Activated T-cell treated with anti-CD3 and anti-CD28 coated beads, Interleukin-2, amount 50 U/mL, for 48 hours (primary cell): ENCODE results near the gene RNU6-9.
"Not testable (repeated sequence)": the region's sequence is repeated elsewhere in the genome, so short reads cannot be mapped to it uniquely, and the experiment has no call there.

Experiments used
- DNase-seq, 2 experiments: peaks; one replicate each; pipeline ENCODE4 v3.0.0-alpha.2; 2020

Gene RNU6-9

DNA sequence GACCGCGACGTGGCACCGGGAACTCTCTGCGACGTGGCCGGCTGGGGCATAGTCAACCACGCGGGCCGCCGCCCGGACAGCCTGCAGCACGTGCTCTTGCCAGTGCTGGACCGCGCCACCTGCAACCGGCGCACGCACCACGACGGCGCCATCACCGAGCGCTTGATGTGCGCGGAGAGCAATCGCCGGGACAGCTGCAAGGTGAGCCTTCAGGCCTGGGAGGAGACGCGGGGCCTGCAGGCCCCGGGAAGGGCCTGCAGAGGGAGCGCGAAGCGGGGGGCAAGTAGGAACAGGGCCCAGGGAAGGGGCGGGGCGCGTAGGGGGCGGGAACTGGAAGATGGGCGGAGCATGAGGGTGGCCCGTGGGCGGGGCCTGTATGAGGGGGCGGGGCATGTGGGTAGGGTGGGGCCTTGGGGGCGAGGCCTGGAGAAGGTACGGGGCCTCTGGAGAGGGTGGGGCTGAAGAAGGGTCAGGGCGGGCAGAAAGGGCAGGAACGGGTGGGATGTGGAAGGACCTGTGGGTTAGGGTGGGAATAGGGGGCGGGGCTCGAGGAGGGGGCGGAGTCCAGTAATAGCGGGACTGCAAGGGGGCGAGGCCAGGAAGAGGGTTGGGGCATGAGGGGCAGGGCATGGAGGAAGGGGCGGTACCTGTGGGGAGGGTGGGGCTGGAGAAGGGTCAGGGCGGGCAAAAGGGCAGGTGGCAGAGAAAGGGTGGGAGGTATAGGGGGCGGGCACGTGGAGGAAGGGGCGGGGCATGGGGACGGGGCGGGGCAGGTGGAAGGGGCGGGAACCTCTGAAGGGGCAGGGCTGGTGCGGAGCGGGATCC lies 31.3 kb upstream of the RNU6-9 start:
- peak; percentile 82 to 83 for DNase-seq

DNA sequence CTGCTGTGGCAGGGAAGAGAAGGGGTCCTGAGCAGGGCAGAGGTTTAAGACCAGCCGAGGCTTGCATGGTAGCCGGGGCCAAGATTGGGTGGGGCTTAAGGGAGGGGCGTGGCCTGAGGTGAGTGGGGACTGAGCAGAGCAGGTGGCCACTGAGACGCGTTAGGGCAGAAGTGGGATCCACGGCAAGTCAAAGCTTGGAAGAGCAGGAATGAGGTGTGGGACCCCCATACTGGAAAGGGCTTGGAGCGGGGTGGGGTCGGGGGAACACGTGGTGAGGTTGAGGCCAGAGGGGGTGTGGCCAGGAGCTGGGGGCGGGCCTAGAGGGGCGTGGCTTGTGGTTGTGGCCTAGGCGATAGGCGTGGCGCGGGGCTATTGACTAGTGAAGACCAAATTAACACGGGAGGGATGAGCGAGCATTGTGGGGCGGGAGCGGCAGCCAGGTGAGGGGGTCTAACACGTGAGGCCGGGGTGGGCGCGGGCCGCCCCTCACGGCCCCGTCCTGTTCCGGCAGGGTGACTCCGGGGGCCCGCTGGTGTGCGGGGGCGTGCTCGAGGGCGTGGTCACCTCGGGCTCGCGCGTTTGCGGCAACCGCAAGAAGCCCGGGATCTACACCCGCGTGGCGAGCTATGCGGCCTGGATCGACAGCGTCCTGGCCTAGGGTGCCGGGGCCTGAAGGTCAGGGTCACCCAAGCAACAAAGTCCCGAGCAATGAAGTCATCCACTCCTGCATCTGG lies 30.5 kb upstream of the RNU6-9 start:
- peak; percentile 88 to 89 for DNase-seq

DNA sequence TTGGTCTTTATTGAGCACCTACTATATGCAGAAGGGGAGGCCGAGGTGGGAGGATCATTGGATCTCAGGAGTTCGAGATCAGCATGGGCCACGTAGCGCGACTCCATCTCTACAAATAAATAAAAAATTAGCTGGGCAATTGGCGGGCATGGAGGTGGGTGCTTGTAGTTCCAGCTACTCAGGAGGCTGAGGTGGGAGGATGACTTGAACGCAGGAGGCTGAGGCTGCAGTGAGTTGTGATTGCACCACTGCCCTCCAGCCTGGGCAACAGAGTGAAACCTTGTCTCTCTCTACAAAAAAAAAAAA lies 30.0 kb upstream of the RNU6-9 start:
- DNase-seq: peak in 1 of 2 experiments; percentile 42

DNA sequence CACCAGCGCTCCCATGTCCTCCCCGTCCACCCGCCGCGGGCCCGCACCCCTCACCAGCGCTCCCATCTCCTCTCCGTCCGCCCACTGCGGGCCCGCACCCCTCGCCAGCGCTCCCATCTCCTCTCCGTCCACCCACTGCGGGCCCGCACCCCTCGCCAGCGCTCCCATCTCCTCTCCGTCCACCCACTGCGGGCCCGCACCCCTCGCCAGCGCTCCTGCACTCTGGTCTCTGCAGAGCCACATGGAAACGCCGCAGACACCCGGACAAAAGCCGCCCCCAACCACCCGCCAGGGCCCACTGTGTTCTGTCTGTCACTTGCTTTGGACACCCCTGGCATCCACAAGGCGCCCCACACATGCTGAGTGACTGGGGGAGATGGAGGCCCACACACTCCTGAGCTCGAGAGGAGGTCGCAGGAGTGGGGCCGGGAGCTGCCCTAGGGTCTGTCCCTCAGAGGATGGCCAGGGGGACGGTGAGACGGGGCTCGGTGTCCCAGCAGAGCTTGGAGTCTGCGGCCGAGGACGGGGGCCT lies 26.4 kb upstream of the RNU6-9 start:
- DNase-seq: no peak

DNA sequence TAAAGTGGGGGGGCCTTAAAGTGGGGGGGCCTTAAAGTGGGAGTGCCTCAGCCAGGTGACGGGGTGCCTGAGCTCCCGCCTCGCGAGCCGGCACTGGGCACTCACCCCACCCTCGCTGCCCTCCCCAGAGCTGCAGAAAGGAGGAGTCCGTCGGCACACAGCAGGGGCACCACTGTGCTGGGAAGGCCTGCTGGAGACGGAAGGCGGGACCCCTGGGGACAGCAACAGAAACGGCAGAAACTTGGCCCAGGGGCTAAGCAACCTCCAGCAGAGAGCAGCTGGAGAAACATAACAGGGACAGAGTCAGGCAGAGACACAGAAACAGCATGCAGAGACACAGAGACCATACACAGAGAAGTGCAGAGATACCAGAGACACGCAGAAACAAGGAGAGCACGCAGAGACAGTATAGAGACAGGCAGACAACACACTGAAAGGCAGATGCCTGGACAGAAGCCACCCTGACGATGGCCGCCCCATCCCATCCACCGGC lies 25.9 kb upstream of the RNU6-9 start:
- no peak for DNase-seq

DNA sequence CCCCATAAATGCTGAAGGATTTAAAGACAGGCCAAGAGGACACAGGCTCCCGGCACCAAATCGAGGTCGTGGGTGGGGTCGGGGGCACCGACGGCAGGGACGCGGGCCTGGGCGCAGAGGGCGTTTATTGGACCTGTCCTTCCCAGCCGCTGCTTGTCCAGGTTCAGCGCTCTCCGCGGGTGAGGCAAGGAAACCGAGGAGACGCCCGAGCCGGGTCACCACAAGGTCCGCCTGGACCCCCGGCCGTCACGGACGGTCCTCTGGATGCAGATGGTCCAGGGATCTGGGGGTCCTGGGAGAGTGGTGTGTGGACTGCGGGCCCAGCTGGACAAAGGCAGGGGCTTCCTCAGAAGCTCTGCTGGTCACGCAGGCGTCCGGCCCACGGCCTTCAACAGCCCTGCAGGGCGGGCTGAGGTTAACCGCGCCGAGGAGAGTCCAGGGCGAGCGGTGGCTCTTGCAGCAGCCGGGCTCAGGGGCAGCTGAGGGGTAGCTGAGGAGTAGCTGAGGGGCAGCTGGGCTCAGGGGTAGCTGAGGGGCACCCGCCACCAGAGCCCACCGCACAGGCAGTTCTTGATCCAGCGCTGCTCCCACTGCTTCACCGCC lies 25.3 kb upstream of the RNU6-9 start:
- no peak for DNase-seq

DNA sequence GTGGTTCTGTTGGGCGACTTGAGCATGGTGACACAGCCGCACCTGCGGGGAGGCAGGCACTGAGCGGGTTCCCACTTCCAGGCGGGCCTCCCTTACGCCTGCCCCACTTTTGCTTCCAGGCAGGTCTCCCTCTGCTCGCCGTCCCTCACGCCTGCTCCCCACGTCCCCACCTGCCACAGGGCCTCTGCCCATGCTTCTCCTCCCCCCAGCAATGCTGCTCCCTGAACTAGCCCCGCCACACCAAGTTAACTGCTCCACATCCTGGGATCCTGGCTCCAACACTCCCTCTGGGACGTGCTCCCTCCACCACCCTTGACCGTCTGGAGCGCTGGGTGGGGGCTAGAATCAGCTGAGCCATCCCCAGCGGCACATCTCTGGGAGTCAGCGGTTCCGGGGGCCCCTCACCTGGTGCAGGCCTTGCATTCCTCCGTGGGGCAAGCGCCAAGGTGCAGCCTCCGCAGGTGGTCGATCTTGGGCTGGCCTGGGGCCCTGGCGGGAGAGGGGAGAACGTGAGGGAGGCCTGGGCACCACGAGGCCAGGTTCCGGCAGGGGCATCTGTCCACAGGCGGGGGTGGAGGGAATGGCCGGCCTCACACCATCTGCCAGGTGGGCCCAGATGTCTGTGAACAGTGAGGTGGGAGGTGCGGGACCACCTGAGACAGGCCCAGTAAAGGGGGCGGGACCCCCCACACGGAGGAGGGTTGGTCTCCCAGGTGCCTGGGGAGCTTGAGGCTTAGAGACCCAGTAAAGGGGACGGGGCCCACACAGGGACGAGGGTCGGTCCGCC lies 24.6 kb upstream of the RNU6-9 start:
- no peak for DNase-seq

DNA sequence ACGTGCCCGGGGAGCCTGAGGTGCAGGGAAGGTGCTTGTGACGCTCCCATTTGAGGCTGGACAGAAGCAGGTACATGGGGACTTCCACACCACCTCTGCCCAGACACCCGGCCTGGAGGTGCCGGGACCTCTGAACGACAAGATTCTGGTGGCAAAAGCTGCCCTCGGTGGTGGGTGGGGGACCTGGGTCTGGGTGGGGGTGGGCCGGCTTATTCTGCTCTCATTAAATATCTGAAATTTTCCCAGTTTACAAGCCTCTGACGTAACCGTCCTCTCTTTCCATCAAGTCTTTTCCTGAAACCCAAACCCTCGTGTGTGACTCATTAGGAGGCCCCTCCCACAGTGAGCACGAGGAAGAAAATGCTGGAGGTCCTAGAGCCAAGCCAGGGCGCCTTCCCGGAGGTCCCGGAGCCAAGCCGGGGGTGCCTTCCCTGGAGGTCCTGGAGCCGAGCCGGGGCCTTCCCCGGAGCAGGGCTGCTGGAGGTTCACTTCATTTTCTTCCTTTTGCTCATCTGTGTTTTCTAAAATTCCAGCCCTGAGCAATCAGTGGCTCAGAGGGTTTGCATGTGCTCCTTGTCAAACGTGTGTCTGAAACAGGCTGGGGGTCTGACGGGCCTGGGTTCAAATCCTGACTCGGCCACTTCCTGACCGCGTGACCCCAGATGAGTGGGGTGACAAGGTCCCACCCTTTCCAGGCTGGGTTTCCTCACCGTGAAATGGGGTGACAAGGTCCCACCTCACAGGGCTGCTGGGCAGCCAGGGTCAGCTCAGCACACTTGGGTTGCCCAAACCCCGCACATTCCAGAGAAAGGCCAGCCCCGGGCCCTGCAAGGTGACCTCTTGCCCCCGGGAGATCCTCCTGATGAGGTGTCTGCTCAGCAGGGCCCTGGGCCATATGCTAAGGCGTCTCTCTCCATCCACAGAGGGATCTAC lies 23.8 kb upstream of the RNU6-9 start:
- no peak for DNase-seq

DNA sequence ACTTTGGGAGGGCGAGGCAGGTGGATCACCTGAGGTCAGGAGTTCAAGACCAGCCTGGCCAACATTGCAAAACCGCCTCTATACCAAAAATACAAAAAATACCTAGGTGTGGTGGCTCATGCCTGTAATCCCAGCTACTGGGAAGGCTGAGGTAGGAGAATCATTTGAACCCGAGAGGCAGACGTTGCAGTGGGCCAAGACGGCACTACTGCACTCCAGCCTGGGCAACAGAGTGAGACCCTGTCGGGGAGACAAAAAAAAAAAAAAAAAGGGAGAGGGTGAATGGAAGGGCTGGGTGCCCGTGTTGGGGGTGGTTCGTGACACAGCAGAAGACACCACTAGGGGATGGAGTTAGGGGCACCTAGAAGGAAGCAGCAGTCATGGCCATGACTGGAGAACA lies 23.0 kb upstream of the RNU6-9 start:
- no peak for DNase-seq

DNA sequence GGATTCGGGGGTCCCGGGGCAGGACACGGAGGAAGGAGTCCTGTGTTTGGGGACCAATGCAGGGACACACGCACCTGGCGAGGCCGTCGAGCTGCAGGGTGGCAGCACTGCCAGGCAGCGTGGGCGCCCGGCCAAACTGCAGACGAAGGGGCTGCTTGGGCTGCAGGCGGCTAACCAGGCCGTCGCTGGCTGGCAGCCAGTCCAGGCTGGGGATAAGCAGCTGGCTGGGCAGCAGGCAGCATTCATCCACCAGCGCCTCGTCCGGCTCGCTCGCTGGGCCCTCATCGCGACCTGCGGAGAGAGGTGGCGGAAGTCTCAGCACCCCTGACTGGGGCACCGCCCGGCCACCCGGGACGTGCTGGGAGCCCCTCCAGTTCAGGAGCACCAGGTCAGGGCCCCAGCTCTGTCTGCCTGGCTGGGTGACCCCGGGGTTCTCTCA lies 22.3 kb upstream of the RNU6-9 start:
- DNase-seq: no peak

DNA sequence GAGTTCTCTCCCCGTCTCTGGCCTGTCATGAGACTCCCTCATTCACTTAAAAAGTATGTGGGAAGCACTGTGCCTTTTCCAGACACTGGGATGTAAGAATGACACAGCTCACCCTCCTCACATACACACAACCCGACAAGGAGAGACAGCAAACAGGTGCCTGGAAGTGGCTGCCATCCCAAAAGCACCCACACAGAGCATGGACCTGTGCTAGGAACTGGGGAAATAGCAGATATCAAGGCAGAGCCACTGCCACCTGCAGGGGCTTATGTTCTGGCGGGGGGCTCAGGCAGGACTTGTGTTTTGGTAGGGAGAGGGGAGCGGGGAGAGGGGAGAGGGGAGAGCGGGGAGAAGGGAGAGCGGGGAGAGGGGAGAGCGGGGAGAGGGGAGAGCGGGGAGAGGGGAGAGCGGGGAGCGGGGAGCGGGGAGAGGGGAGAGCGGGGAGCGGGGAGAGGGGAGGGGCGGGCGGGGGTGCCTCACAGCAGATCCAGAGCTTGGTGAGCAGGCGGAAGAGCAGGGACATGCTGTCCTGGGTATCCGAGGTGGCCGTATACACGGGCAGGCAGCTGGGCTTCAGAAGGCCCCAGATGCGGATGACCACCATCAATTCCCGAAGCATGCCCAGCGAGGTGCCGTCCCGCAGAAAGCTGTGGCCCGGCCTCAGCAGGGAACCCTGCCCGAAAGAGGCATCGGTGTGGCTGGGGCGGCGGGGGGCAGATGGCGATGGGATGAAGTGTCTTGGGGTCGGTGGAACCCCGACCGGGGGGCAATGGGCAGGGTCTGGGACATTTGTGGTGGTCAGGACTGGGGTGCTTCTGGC lies 21.6 kb upstream of the RNU6-9 start:
- DNase-seq: no peak

DNA sequence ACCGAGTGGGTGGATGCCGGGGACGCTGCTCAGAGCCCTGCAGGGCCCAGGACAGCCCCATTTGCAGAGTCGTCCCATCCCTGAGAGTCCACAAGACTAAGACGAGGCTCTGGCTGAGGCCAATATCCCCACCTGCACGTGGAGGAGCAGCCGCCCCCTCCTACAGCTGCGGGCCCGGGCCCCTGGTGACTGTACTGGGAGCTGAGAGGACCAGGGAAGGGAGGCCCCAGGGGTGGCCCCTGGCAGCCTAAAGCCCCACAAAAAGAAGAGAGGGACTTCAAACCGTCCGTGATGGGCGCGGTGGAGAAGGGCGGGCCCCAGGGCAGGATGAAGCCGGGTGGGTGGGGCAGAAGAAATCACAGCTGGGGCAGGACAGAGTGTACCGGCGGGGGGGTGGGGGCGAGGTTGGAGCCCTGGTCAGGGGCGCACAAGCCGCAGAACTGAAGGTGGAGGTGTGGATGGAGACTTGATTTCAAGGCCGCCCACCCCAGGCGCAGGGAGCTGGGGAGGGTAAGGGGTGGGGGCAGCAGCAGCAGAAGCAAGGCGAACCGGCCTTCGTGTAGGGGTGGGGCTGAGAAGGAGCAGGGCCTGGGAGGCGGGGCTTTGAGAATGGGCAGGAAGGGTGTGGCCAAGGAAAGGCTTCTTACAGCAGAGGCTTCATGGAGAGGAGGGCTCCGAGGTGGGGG lies 20.9 kb upstream of the RNU6-9 start:
- peak; percentile 85 to 88 for DNase-seq

DNA sequence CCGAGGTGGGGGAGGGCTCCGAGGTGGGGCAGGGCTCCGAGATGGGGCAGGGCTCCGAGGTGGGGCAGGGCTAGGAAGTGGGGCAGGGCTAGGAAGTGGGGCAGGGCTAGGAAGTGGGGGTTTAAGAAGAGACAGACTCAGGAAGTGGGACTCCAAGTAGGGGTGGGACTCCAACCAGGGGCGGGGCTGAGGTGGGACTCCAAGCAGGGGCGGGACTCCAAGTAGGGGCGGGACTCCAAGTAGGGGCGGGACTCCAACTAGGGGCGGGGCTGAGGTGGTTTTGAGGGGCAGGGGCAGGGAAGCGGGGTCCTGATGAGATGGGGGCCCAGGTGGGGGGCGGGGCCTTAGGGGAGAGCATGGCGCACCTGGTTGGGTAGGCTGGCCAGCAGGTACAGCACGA lies 20.2 kb upstream of the RNU6-9 start:
- peak; percentile 79 to 81 for DNase-seq

DNA sequence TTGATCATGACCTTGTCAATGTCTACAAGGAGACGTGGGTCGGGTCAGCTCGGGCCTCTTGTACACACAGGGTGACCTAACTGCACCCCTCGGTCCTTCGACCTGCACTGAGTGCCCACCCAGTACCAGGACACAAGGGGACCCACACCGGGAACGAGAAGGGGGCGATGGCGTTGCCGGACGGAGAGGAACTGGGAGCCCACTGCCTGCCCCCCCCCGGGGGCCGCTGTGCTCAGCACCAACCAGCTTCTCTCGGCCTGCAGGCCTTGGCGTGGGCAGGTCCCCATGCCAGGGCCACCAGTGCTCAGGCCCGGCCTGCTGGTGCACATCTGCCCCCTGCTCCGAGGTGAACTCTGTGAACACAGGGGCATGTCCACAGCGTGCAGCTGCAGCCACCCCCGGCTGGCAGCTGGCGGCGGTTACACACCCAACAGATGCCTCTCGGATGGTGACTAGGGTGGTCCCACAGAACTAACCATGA lies 19.7 kb upstream of the RNU6-9 start:
- DNase-seq: no peak

DNA sequence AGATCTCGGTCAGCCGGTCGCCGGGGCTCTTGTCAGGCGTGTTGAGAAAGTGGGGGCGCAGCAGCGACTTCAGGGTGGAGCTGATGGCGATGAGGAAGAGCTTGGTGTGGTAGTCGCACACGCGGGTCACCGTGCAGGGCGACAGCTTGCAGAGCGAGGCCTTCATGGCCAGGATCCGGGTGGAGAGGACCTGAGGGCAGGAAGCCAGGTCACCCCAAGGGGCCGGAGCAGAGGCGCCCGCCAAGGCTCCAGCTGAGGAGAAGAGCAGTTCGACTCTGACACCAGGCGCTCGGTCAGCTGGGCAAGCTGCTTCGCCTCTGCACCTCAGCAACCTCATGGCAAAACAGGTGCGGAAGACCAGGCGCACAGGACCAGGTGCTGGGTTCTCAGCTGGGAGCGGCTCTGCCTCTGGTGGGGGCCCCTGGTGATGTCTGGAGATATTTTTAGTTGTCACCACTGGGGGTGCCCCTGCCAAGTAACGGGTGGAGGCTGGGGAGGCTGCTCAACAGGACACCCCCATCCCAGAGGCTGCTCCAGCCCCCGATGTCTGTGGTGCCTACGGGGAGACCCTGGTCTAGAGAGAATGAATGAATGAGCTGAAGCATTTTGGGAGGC lies 17.9 kb upstream of the RNU6-9 start:
- no peak for DNase-seq

DNA sequence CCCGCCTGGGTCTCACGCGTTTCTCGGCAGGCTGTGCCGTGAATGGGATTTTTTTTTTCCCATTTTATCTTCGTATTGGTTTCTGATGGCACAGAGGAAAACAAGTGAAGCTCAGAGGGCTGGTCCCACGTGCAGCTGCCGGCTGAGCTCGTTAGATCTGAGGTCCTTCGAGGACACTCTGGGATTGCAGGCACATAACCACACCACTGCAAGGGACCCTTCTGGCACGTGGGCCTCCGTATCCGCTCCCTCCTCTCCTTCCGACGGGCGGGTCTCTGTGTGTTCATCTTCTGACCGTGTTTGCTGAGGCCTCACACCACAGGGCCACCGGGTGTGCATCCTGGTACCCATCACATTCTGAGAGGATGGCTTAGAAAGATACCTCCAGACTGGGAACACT lies 17.2 kb upstream of the RNU6-9 start:
- no peak for DNase-seq

DNA sequence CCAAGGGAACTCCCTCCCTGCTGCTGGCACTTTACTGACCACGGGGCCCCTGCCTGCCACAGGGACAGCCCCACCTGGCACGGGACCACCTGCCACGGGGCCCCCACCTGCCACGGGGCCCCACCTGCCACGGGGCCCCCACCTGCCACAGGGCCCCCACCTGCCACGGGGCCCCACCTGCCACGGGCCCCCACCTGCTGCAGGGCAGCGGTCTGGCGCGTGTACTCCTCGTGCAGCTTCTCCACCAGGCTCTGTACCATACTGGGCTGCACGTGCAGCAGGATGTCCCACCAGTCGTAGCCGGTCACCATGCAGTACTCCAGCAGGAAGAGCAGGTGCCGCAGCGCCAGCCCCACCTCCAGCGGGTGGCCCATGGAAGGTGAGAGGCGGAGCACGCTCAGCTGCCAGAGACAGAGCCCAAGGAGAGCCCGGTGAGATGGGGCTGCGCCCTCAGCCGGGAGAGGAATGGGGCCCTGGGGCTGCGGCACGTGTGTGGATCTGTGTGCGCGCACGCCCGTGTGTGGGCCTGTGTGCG lies 16.4 kb upstream of the RNU6-9 start:
- DNase-seq: no peak

DNA sequence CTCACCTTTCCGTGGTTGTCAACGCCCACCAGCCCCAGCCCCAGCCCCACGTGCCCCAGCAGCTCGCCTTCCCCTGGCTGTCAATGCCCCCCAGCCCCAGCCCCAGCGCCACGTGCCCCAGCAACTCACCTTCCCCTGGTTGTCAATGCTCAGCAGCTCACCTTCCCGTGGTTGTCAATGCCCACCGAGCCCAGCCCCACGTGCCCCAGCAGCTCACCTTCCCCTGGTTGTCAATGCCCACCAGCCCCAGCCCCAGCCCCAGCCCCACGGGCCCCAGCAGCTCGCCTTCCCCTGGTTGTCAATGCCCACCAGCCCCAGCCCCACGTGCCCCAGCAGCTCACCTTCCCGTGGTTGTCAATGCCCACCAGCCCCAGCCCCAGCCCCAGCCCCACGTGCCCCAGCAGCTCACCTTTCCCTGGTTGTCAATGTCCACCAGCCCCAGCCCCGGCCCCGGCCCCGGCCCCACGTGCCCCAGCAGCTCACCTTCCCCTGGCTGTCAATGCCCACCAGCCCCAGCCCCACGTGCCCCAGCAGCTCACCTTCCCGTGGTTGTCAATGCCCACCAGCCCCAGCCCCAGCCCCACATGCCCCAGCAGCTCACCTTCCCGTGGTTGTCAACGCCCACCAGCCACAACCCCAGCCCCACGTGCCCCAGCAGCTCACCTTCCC lies 15.2 kb upstream of the RNU6-9 start:
- not testable (repeated sequence) for DNase-seq
